HepG2 (cell line): ENCODE results near the gene NUBP2. TPM values are rescaled to one million over a fixed set of nuclear protein-coding genes. Genes with fewer than 3 reads are reported as not detected.

Experiments used
- ARNT ChIP-seq: fragments of 450-650 bp; IDR thresholded peaks from 2 replicates; pipeline ENCODE4 v1.6.1; 2017
- ATF5 ChIP-seq: sonication (generic); formaldehyde crosslinking; IDR thresholded peaks from 2 replicates; pipeline ENCODE4 v1.4.0; 2020; ENCODE audit warnings: mild to moderate bottlenecking, low read depth, missing genetic modification reagents
- CENPT ChIP-seq: sonication (generic); formaldehyde crosslinking; IDR thresholded peaks from 2 replicates; pipeline ENCODE4 v1.8.0; 2022; ENCODE audit warnings: low read depth, mild to moderate bottlenecking, moderate library complexity, missing genetic modification reagents
- DNMT1 ChIP-seq: sonication (generic); formaldehyde crosslinking; IDR thresholded peaks from 2 replicates; pipeline ENCODE4 v1.5.1; 2020; ENCODE audit warnings: mild to moderate bottlenecking, missing genetic modification reagents
- GABPA ChIP-seq, 2 experiments: IDR thresholded peaks; 2 replicates each; pipeline ENCODE4 v1.6.1; 2011 to 2016; ENCODE audit warnings: low read depth in 2 of 2, low read length in 1 of 2, missing biosample characterization in 1 of 2, missing genetic modification characterization in 1 of 2
- GATAD1 ChIP-seq: IDR thresholded peaks from 2 replicates; pipeline ENCODE4 v1.6.1; 2016; ENCODE audit warnings: missing genetic modification reagents, missing compliant biosample characterization
- GFI1 ChIP-seq: sonication (generic); formaldehyde crosslinking; IDR thresholded peaks from 2 replicates; pipeline ENCODE4 v1.5.0; 2020; ENCODE audit warnings: missing genetic modification reagents, mild to moderate bottlenecking, borderline replicate concordance
- GZF1 ChIP-seq: sonication (generic); formaldehyde crosslinking; IDR thresholded peaks from 2 replicates; pipeline ENCODE4 v1.5.1; 2020; ENCODE audit warnings: mild to moderate bottlenecking, missing genetic modification reagents
- HNF4A ChIP-seq: sonication (generic); formaldehyde crosslinking; IDR thresholded peaks from 2 replicates; pipeline ENCODE4 v1.4.0; 2020; ENCODE audit warnings: missing genetic modification reagents
- MZF1 ChIP-seq: sonication (generic); formaldehyde crosslinking; IDR thresholded peaks from 2 replicates; pipeline ENCODE4 v1.8.1; 2023; ENCODE audit warnings: mild to moderate bottlenecking, missing genetic modification reagents, borderline replicate concordance
- NFKB2 ChIP-seq: sonication (generic); formaldehyde crosslinking; IDR thresholded peaks from 2 replicates; pipeline ENCODE4 v1.4.0; 2020; ENCODE audit warnings: missing genetic modification reagents, borderline replicate concordance
- NR1H2 ChIP-seq: sonication (generic); formaldehyde crosslinking; IDR thresholded peaks from 2 replicates; pipeline ENCODE4 v1.8.1; 2022; ENCODE audit warnings: low read depth, missing genetic modification reagents, borderline replicate concordance
- NR2C2 ChIP-seq: sonication (generic); formaldehyde crosslinking; IDR thresholded peaks from 2 replicates; pipeline ENCODE4 v1.4.0; 2020; ENCODE audit warnings: missing genetic modification reagents, mild to moderate bottlenecking, moderate library complexity, borderline replicate concordance
- PAX8 ChIP-seq: sonication (generic); formaldehyde crosslinking; IDR thresholded peaks from 2 replicates; pipeline ENCODE4 v1.8.0; 2022; ENCODE audit warnings: mild to moderate bottlenecking, missing genetic modification reagents, borderline replicate concordance
- RARG ChIP-seq: sonication (generic); formaldehyde crosslinking; IDR thresholded peaks from 2 replicates; pipeline ENCODE4 v1.4.0; 2020; ENCODE audit warnings: low read depth, mild to moderate bottlenecking, missing genetic modification reagents
- SIN3A ChIP-seq: IDR thresholded peaks from 2 replicates; pipeline ENCODE4 v1.6.1; 2011; ENCODE audit warnings: low read depth, mild to moderate bottlenecking, control low read depth, low read length, borderline replicate concordance
- SP1 ChIP-seq, 2 experiments: fragments of 450-650 bp in 1 of 2; sonication (generic) in 1 of 2; formaldehyde crosslinking in 1 of 2; IDR thresholded peaks; 2 replicates each; pipeline versions ENCODE4 v1.4.0 to v1.6.1; 2016 to 2020; ENCODE audit warnings: missing genetic modification reagents in 1 of 2
- SRSF1 ChIP-seq: fragments of 200-400 bp; formaldehyde crosslinking; optimal IDR thresholded peaks from 2 replicates; pipeline ENCODE3; 2017; ENCODE audit warnings: mild to moderate bottlenecking, low read depth, low read length, moderate library complexity
- THAP9 ChIP-seq: sonication (generic); formaldehyde crosslinking; IDR thresholded peaks from 2 replicates; pipeline ENCODE4; 2020; ENCODE audit warnings: missing genetic modification reagents, mild to moderate bottlenecking, borderline replicate concordance
- ZBTB43 ChIP-seq: sonication (generic); formaldehyde crosslinking; conservative IDR thresholded peaks from 2 replicates; pipeline ENCODE4 v1.4.0; 2020; ENCODE audit warnings: missing genetic modification reagents
- ZFY ChIP-seq: sonication (generic); formaldehyde crosslinking; IDR thresholded peaks from 2 replicates; pipeline ENCODE4 v1.4.0; 2020; ENCODE audit warnings: missing genetic modification reagents
- ZKSCAN8 ChIP-seq: IDR thresholded peaks from 2 replicates; pipeline ENCODE4 v1.6.1; 2016; ENCODE audit warnings: borderline replicate concordance, missing genetic modification reagents, missing compliant biosample characterization
- ZNF20 ChIP-seq: sonication (generic); formaldehyde crosslinking; IDR thresholded peaks from 2 replicates; pipeline ENCODE4 v1.4.0; 2020; ENCODE audit warnings: mild to moderate bottlenecking, moderate library complexity, missing genetic modification reagents
- ZNF253 ChIP-seq: sonication (generic); formaldehyde crosslinking; IDR thresholded peaks from 2 replicates; pipeline ENCODE4 v1.8.0; 2022; ENCODE audit warnings: mild to moderate bottlenecking, missing genetic modification reagents, borderline replicate concordance
- ZNF644 ChIP-seq: IDR thresholded peaks from 2 replicates; pipeline ENCODE4 v1.6.1; 2016; ENCODE audit warnings: low read depth
- ZNF703 ChIP-seq: sonication (generic); formaldehyde crosslinking; IDR thresholded peaks from 2 replicates; pipeline ENCODE4 v1.5.1; 2020; ENCODE audit warnings: missing genetic modification reagents, mild to moderate bottlenecking, moderate library complexity, borderline replicate concordance
- ZNF878 ChIP-seq: sonication (generic); formaldehyde crosslinking; IDR thresholded peaks from 2 replicates; pipeline ENCODE4 v1.8.1; 2023; ENCODE audit warnings: mild to moderate bottlenecking, missing genetic modification reagents, moderate library complexity
- polyA plus RNA-seq, 8 experiments: library from polyadenylated mRNA; depleted of rRNA in 3 of 8; stranded (reverse) in 7 of 8; unstranded in 1 of 8; fragments of >200 nt; fragmentation: Illumina TruSeq in 4 of 8; extraction: Trizol in 4 of 8; gene quantifications; 2 replicates each; pipeline versions ENCODE4 v1.2.1 to v1.2.3, GENCODE V29; 2011 to 2016; ENCODE audit warnings: low read depth in 4 of 8, missing spikeins in 1 of 8, mixed read lengths in 1 of 8; ENCODE audit not compliant: insufficient read depth in 1 of 8
- total RNA-seq, 5 experiments: library from RNA; depleted of rRNA; stranded (reverse); fragments of >200 nt; fragmentation: Illumina TruSeq; extraction: Trizol; gene quantifications; 2 replicates each; pipeline ENCODE4 v1.2.3, GENCODE V29; 2016; ENCODE audit warnings: low read depth in 1 of 5

Gene NUBP2
- total and polyA plus RNA-seq, 2 of the 13 experiments (the other 11 are each of a cell fraction or from before 2014, with no cell fraction given) = 25.7 to 61.5 TPM

GRCh38 chr16:1794221-1794871 is 11.6 kb downstream of the NUBP2 start (continued):
- TF ChIP-seq SP1 (IDR thresholded peaks at IDR 0.05) (no peak), SP1 (CRISPR knock-in tag; IDR thresholded peaks at IDR 0.05) (peak; percentile 54), ZNF253 (CRISPR knock-in tag) (no peak), ATF5 (no peak), GABPA (IDR thresholded peaks at IDR 0.05; ENCODE audit: low read depth, low read length) (no peak), GABPA (CRISPR knock-in tag; IDR thresholded peaks at IDR 0.05; ENCODE audit: low read depth) (no peak), PAX8 (CRISPR knock-in tag) (no peak), THAP9 (CRISPR knock-in tag) (no peak), RARG (no peak), ZKSCAN8 (CRISPR knock-in tag) (peak; percentile 23; the same call in 1 of the 2 replicates), ZNF878 (CRISPR knock-in tag) (no peak), ZFY (peak; percentile 53), ZBTB43 (CRISPR knock-in tag) (no peak), CENPT (CRISPR knock-in tag) (no peak), GFI1 (CRISPR knock-in tag) (no peak), DNMT1 (CRISPR knock-in tag) (peak; percentile 90), HNF4A (CRISPR knock-in tag) (no peak), GZF1 (no peak), ZNF644 (CRISPR knock-in tag) (no peak), ZNF703 (CRISPR knock-in tag) (no peak), NR1H2 (CRISPR knock-in tag) (0 out of 2 replicates have a peak, but pooled peaks have one; percentile 41), ARNT (no peak), NFKB2 (CRISPR knock-in tag) (peak; percentile 60; the same call in 1 of the 2 replicates), MZF1 (CRISPR knock-in tag) (no peak), SIN3A (no peak), SRSF1 (peak; percentile 64), ZNF20 (CRISPR knock-in tag) (no peak), NR2C2 (CRISPR knock-in tag) (peak; percentile 37; the same call in 1 of the 2 replicates), GATAD1 (no peak)
